GM12891 (cell line): ENCODE data around the gene MEF2D.

ENCODE experiments used
- PAX5 ChIP-seq: IDR thresholded peaks from 2 replicates; pipeline ENCODE4 v1.6.1; 2011; ENCODE audit warnings: low read length, moderate library complexity, mild to moderate bottlenecking; ENCODE audit not compliant: insufficient read depth, severe bottlenecking
- POLR2A ChIP-seq: IDR thresholded peaks from 2 replicates; pipeline ENCODE4 v1.6.1; 2011; ENCODE audit warnings: low read depth, low read length, control low read depth
- POLR2AphosphoS5 ChIP-seq: IDR thresholded peaks from 2 replicates; pipeline ENCODE4 v1.6.1; 2011; ENCODE audit warnings: low read depth, low read length, control low read depth
- POU2F2 ChIP-seq: IDR thresholded peaks from 2 replicates; pipeline ENCODE4 v1.6.1; 2011; ENCODE audit warnings: low read depth, mild to moderate bottlenecking, control low read depth, low read length, moderate library complexity
- SPI1 ChIP-seq: IDR thresholded peaks from 2 replicates; pipeline ENCODE4 v1.6.1; 2011; ENCODE audit warnings: low read depth, low read length, control low read depth
- TAF1 ChIP-seq: IDR thresholded peaks from 2 replicates; pipeline ENCODE4 v1.6.1; 2011; ENCODE audit warnings: low read depth, low read length, control low read depth

DNA sequence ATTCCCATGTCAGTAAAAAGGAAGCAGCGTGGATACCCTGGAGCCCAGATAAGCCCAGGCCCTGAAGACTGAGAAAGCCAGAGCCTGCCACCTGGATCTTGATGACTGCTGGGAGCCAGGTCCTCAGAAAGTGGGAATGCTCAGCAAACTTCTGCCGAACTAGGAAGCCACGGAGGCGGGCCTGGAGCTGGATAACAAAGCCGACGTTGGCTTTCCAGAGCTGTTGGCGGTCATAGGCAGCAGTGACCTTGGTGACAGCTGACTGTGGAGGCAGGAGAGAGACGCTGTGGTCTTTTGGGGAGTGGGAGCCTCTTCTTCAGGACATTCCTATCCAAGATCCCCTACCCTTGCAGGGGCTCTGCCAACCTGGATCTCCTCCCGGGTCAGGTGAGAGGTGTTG is 47.4 kb upstream of the MEF2D start:
- TF ChIP-seq POLR2AphosphoS5, result no peak
- no peak for TF ChIP-seq POLR2A
- no peak for TF ChIP-seq TAF1
- no peak for TF ChIP-seq SPI1
- no peak for TF ChIP-seq POU2F2
- TF ChIP-seq PAX5, result no peak
